ENCODE measurements around the gene ALDOC.
"Not testable (repeated sequence)": the region's sequence is repeated elsewhere in the genome, so short reads cannot be mapped to it uniquely, and the experiment has no call there.

Gene ALDOC

DNA sequence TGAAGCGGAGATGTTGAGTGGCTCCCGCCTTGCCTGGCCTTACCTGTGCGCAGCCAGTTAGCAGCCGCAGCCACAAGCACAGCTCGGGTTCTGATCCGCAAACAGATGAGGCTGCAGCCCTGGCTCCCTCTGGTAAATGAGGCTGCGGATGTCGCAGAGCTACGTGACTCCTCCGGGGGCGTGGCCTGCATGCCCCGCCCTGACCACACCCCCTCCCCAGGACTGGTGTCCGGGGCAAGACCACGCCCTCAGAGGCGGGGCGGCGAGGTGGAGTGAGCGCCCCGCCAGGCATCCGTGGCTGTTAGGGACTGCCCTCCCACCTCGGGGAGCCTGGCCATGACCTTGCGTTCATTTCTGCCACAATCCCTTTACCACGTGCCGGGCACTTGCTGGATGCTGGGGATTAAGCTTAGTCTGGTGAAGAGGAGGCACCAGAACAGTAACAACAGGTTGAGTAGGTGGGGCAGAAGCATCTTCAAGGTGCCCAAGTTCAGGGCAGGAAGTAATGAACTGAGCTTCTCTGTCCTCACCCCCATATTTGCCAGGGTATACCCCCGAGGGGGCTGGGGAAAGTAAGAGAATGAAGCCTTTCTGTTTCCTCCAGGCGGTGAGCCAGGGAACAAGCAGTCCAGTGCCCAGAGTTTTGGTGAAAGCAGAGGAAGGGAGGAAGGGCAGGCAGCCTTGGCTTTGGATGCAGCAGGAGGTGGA lies at the start of gene ALDOC:
TSS of gene ALDOC (minus strand) at position 138 of the 708 bp plus-strand sequence. CDS start 1,363 bp downstream, outside the sequence.
- peak; percentile 95 for DNase-seq (ENCODE audit: low read depth)

DNA sequence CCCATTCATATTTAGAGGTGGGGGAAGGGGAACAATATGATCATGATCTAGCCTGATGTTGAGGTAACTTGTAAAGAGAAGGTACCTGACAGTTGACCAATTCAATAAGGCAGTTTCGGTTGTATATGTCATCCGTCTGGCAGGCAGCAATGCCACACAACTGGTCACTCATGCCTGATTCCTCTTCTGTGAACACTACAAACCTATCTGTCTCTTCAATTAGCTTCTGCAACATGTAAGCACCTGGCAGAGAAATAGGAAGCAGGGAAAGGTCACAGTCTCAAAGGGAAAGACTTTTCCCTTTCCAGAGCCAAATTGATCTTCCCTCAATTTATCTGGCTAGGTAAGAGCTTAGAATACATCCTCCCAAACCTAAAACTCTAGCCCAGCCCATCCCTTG lies 47.5 kb upstream of the ALDOC start:
- no peak for DNase-seq (ENCODE audit: low read depth)

DNA sequence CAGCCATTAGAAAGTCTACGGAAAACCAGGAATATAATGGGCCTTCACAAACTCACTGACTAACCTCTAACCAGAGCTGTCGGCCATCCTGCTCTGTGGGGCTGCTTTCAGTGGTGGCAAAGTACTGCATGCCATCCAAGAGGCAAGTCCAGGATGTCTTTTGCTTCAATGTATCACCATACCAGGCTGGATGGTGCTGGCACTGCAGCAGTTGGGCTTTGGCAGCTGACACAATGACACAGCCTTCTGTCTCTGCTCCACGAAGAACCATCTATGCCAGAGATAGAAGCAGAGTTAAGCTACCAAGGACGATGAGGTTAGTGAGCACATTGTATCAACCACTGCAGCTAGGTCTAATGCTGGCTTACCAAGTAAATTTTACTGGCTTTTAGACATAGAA lies 47.0 kb upstream of the ALDOC start:
- no peak for DNase-seq (ENCODE audit: low read depth)

DNA sequence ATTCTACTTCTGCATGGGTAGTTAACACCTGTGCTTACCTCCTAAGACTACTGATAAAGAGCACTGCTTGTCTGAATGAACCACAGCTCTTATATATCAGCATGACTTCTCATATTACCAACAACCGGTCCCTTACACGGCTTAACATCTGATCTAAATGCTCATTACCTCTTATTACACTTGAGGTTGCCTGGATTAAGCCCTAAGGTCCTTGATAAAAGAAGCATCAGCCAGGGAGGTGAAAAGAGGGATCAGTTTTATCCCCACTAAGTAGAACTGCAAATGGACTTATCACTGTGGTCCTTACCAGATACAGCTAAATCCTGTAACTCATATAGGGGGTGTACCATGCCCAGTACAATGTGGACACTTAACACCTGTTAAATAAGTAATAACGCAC lies 45.5 kb upstream of the ALDOC start:
- no peak for DNase-seq (ENCODE audit: low read depth)

DNA sequence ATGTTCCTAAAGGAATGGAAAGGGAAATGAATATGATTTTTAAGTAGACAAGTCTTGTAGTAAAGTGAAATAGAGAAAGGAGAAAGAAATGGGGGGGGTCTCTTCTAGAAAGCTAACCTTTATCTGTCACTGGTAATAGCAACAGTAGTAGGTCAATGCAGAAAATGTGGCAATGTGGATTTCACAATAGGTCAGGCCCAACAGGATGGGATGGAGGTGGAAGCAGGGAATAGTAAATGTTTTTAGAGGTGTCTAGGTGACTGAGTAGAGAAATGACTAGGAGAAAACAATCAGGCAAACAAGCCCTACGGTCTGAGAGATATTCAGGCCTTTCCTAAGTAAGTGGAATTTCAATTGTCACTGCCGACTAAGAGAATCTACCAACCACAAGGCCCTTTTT lies 43.3 kb upstream of the ALDOC start:
- no peak for DNase-seq (ENCODE audit: low read depth)

DNA sequence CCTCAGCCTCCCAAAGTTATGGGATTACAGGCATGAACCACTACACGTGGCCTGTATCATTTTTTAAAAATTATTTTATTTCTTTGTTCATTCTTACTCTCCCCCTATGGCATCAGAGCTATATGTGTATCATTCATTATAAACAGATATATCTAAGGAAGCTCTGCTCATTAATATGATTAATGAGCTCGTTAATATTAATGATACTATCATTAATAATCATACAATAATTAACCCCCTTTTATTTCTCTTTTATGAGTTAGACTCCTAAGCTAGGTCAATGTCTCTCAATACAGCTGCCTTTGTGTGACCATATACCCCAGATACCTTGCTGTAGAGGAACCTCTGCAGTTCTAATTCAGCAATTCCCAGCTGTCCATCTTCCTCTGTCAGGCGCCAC lies 41.8 kb upstream of the ALDOC start:
- no peak for DNase-seq (ENCODE audit: low read depth)

DNA sequence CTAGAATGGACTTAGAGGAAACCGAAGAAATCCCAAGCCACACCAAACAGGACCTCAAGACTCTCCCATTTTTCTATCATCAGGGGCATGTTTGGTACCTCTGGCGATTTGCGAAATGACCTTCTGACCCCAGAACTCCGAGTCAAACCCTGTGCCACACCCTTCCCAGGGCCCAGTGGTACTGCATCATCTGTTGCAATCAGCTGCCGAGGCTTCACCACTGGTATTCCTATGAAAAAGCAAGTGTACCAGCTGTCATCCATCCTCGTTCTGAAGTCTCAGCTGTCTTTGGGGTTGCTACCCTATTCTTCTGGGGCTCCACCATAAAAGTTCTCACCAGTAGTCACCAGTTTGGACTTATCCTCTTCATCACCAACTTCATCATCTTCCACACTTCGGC lies 39.6 kb upstream of the ALDOC start:
- no peak for DNase-seq (ENCODE audit: low read depth)

DNA sequence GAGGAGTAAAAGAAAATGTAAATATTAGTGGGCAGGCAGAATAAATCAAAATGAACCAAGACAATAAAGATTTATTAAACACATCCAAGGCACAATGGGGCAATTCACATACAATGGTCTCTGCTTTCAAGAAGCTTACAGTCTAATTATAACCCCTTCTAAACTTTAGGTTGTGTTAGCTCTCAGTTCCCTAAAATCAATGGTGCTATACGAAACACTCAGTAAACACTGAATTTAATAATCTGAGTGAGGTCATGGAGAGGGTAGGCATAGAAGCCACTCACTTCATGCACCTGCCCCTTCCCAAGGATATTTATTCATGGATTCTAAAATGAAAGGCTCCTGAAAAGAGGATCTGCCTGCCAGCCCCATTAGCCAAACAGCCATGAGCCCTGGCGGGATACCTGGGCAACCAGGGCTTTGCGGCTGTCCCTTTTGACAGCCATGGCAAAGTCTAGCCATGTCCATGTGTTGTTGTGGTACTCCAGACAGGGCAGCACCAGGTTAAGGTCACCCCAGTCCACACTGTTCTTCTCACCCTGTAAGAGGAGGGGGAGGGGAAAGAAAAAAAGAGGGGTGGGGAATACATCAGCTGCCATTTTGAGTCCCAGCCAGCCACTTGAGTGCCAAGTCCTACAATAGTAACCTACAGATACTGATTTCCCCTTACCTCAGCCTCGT lies 38.7 kb upstream of the ALDOC start:
- no peak for DNase-seq (ENCODE audit: low read depth)

DNA sequence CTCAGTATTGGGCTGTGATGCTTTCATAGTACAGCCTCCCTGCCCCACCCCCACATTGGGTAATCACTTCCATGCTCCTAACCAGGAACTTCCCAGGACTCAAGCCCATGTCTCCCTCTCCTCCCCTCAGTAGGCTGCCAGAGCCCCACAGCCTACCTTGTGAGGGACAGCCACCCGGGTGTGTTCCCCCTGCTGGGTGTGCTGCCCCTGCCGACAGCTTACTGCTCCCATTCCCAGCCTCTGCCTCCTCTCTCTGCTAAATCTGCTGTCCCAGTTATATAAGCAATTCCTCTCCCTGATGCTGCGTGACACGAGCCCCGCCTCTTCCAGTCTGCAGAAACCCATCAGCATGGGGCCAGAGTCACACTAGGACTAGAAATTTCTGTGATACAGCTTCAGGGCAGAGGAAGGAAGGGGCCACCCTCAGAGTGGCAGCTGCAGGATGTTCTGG lies 37.3 kb upstream of the ALDOC start, which contains the start of gene RSKR:
TSS of gene RSKR (minus strand) at position 255 of the 451 bp plus-strand sequence. CDS start at position 231, 24 bp downstream.
- DNase-seq (ENCODE audit: low read depth): no peak

DNA sequence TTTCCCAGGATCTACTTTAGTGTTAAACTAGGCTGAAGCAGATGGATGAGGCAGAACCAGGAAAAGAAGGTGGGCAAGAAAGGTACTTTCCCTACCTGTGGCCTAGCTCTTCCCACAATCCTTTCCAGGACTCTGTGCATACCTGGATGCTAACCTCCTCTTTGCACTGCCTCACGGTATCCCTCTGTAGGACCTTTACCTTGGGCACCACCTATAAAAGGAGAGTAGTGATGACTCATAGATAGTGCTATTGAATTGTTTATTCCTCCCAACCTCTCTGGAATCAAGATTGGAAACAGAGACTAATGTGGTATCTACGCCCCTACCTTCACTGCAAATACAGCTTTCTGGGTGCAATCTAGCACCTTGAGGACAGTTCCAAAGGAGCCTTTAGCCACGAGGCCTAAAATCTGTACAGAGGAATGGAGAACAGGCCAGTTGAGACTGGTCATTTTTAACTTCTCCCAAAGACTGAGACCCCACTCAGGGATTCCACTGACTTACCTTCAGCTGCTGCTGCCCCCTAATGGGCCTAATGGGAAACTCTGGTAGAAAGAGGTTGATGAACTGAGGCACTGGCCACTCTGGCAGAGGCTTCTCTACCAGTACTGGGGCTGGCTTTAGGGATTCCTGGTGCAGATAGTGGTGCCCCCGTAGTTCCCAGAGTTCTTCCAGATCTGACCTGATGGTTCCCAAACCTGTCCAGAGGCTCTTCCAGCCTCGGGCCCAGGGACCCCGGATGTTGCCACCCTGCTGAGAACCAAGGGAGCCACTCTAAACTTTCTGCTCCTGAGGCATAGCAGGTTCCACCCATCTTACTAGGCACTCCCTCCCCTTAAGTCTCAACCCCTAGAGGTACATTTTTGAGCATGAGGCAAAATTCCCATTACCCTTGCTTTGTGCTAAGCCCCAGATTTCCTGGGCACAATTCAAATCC lies 36.5 kb upstream of the ALDOC start:
- no peak for DNase-seq (ENCODE audit: low read depth)

DNA sequence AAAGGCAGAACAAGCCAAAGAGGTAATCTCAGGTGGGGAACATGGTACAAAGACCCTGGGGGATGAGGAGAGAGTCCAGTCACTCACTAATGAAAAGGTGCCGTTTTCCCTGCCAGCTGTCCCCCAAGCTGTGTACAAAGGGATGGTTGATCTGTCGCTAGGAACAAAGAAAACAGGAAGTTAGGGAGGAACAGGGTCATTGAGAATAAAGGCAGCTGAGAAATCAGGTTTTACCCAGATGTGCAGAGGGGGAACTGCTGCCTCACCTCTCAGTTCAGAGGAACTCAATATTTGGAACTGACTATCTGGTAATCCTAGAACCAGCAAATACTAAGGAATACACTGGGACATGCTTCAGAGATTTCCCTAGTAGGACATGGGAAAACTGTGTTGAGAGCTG lies 35.8 kb upstream of the ALDOC start:
- DNase-seq (ENCODE audit: low read depth): no peak

DNA sequence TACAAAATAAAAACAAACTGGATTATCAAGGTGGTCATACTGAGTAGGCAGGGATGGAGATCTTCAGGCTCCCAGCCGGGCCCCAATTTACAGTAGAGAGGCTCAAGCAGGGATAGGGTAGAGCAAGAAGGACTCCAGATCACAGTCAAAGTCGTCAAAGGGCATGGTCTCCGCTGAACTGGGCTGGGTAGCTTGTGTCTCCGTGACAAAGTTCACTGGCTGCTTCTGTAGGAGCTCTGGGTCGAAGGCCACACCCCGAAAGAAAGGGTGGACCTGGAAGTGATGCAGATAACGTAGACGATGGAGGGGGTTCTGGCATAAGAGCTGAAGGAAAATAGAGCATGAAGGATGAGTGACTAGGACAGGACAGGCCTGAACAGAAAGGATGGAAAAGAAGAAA lies 33.7 kb upstream of the ALDOC start:
- DNase-seq (ENCODE audit: low read depth): no peak

DNA sequence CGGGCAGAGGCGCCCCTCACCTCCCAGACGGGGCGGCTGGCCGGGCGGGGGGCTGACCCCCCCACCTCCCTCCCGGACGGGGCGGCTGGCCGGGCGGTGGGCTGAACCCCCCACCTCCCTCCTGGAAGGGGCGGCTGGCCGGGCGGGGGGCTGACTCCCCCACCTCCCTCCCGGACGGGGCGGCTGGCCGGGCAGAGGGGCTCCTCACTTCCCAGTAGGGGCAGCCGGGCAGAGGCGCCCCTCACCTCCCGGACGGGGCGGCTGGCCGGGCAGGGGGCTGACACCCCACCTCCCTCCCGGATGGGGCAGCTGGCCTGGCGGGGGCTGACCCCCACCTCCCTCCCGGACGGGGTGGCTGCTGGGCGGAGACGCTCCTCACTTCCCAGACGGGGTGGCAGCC lies 27.3 kb upstream of the ALDOC start:
- not testable (repeated sequence) for DNase-seq (ENCODE audit: low read depth)

DNA sequence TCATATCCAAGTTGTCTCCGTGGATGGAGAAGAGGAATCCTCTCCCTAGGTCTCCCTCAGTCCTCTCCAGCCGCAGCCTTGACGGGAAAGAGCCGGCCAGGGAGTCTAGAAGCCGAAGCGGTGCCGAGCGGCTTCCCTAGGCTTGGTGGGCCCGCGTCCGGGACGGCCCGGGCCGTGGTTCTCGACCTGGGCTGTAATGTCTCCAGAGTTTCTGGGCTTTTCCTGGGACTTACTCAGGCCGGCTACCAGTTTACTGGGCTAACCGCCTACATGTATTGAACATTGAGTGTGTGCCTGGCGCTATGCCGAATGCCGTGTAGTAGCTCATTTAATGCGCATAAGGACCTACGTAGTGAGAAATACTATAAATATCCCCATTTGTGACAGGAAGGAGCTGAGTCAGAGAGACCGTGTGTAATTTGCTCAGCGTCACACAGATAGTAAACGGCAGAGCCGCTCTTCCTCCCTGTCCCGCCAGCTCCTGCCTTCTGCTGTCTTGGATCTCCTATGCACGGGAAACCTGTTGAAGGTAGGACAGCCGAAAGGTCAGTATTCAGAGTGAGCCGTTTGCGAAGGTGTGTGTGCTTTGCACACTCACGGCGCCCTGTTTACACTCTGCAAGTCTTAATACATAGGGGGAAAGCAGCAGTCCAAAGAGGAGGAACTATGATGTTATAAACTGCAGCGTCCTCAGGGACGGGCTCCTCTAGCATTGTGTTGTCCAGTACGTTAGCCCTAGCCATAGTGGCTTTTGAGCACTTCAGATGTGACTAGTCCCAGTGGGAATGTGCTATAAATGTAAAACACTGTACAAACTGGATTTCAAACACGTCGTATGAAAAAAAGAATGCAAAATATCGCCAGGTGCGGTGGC lies 22.9 kb upstream of the ALDOC start:
- peak; percentile 19 for DNase-seq (ENCODE audit: low read depth)

DNA sequence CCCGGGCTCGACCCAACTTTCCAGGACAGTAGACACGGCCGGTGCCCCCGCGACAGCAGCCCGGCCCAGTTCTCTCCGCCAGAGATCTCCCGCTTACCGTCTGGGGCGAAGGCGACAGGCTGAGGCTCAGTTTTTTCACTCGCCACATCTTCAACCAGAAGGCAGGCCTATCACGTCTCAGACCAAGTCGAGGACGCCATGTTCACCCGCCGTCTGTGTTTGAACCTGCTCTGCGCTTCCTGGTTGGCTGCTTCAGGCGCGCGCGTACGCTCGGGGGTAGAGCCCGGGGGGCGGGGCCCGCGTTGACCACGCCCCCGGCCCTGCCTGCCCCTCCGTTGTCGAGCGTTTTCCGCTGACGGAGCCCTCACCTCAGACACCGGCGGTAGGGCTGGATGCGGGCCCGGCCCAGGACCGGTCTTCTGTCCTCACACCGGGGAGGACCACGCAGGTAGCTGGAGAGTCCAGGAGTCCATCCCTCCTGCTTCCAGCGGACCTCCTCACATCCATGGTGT lies 22.2 kb upstream of the ALDOC start, which contains the start of gene SPAG5:
TSS of gene SPAG5 (minus strand) at position 227 of the 512 bp plus-strand sequence. CDS start at position 148, 79 bp downstream.
- peak; percentile 85 for DNase-seq (ENCODE audit: low read depth)

DNA sequence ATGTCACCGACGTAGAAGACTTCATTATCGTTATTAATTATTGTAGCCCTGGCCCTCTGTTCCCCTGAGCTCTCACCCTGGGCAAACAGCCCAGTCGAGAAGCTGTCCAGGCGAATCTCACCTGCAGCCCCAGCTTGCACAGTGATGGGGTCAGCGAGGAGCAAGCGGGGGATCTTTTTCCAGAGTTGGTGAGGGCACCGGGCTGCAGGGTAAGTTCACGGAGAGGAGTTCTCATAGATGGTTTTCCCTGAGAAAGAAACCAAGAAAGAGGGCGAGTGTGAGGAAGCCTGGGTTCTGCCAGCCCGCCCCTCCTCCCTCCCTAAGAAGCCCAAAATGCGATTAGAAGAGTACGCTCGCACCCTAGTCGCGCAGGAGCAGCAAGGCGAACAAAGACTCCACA lies 21.7 kb upstream of the ALDOC start:
- no peak for DNase-seq (ENCODE audit: low read depth)

DNA sequence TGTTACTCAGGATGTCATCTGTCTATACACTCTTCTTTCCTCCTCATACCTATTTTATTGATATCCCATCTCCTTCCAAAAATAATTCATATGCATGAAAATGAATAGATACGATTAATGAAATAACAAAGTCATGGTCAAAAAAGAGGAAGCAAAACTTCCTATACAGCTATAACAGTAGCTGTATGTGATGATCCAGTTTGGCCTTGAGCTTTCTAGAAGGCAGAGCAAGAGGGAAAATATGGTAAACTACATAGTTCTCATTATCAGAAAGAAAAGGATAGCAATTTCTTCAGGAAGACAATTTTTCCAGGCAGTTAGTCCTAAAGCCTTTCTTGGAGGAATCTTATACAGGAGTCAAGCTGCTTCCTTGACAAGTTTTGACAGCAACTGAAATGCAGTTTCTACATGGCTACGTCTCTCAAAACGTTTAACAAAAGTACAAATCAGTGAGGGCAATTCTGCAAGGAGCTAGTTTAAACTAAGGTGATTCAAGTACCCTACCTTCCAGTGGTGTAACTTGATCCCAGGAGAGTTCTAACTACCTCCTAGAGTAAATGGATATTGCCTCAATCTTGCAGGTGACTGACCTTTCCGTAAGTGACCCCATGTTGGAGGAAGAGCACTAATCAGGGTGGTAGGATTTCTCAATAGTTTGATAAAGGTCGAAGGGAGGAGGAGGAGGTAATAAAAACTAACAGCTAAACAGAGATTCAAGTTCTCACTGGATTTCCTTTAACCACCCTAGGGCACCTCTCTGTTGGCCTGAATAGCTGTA lies 21.1 kb upstream of the ALDOC start:
- no peak for DNase-seq (ENCODE audit: low read depth)

DNA sequence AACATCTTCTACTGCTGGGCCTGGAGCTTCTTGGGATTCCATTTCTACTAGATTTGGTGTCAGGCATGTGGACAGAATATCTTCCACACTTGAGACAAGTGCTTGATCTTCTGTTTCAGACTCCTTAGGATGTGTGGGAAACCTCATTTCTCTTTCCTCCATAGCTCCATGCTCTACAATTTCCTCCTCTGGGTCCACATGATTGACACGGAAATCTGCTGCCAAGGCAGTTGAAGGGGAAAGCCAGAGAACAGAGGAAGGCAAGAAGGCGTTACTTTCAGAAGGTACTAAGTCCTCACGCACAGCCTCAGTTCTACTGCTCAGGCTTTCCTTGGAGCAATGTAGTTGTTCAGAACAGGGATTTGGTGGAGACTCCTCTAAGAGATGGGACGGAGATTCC lies 15.6 kb upstream of the ALDOC start:
- DNase-seq (ENCODE audit: low read depth): no peak

DNA sequence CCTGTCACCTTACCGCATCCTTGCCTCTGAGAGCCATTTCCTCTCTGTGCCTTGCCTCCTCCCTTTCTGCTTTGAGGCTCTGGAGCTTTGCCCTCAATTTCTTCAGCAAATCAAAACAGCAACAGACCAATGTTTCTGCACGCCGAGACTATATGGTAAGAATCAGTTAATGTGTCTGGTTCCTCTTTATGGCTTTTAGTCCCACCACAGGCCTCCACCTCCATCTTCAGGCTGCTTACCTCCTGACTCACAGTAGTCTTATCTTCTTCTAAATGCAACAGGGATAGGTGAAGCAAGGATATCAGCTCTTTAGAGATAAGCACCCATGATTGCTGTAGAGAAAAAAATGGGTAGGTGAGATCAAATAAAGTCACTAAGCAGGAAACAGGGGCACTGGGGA lies 9.2 kb upstream of the ALDOC start:
- DNase-seq (ENCODE audit: low read depth): no peak

DNA sequence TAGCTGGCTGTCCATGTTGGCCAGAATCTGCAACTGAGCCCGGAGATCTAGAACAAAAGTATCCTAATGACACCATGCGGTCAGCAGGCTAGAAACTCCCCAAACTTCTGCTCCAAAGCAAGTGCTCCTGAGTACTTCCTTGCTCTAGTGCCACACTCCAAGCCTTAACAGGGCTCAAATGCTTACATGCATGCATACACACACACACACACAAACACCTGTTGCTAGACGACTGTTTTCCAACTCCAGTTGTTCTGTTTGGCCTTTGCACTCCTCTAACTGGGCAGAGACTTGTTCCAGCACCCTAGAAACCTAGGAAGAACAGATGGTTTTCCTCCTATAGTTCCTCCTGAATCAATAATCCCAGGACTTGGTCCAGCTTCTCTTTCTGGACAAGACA lies 7.7 kb upstream of the ALDOC start:
- DNase-seq (ENCODE audit: low read depth): no peak

Data from stimulated activated CD8-positive, alpha-beta memory T cell treated with anti-CD3 and anti-CD28 coated beads, Interleukin-15, amount 100 ng/mL, for 24 hours (primary cell).